Activated T-helper 1 cell treated with anti-CD3 and anti-CD28 coated beads, Interleukin-12 subunit alpha, Interleukin-12 subunit beta, Interleukin-2, Interleukin-4 antibody, amounts not matched to agents 30 ng/mL and 10 ng/mL and 1 ng/mL, durations not matched to agents 14 hours and 24 hours and 36 hours (primary cell): ENCODE results near the gene SELENOF. TPM values are rescaled to one million over a fixed set of nuclear protein-coding genes. Genes with fewer than 3 reads are reported as not detected.
A peak's percentile ranks its signal among the peaks of the same experiment; 100 is the strongest.
"Not testable (repeated sequence)": the region's sequence is repeated elsewhere in the genome, so short reads cannot be mapped to it uniquely, and the experiment has no call there.

ENCODE experiments used
- DNase-seq: peaks from one replicate; pipeline ENCODE4 v3.0.0; 2021; ENCODE audit warnings: low spot score
- H3K27ac Mint-ChIP-seq: one replicate; pipeline ENCODE4 v1.8.0; 2021; ENCODE audit warnings: mild to moderate bottlenecking, mixed read lengths
- H3K27me3 Mint-ChIP-seq: one replicate; pipeline ENCODE4 v1.8.0; 2022; ENCODE audit warnings: mild to moderate bottlenecking, moderate library complexity, mixed read lengths; ENCODE audit not compliant: insufficient read depth
- H3K36me3 Mint-ChIP-seq: one replicate; pipeline ENCODE4 v1.8.0; 2021; ENCODE audit warnings: low read depth, mixed read lengths
- H3K4me1 Mint-ChIP-seq: one replicate; pipeline ENCODE4 v1.8.0; 2021; ENCODE audit warnings: low read depth, mixed read lengths
- H3K4me3 Mint-ChIP-seq: one replicate; pipeline ENCODE4 v1.8.0; 2021; ENCODE audit warnings: mild to moderate bottlenecking, moderate library complexity, mixed read lengths
- H3K9me3 Mint-ChIP-seq: one replicate; pipeline ENCODE4 v1.8.0; 2021; ENCODE audit warnings: mixed read lengths
- intact Hi-C: fragments of 100-400 bp; cut with micrococcal nuclease; formaldehyde crosslinking; loops from one replicate; pipeline ENCODE4 v1.15.1; 2024
- total RNA-seq: library from RNA; stranded (reverse); gene quantifications from 2 replicates; pipeline ENCODE4 v1.2.3, GENCODE V29; 2022

The SELENOF gene
- total RNA-seq, 1 donor from 2014 or later: 174 TPM

GRCh38 chr1:86914601-86914997 lies 673 bp upstream of the SELENOF start, which contains the start of gene HS2ST1:
Gene HS2ST1 (plus strand): TSS chr1:86914635.
- H3K4me3 Mint-ChIP-seq: no peak within 1 kb of the TSS
- H3K9me3 Mint-ChIP-seq: no peaks in the 10 kb centered on the region
- DNase-seq: no peak
- no peak within 1 kb of the TSS for H3K27ac Mint-ChIP-seq
- H3K27me3 Mint-ChIP-seq: no peaks in the 10 kb centered on the region
- intact Hi-C loops: loop anchor here (1.0 to 5.0 kb wide), 10 partner anchors 42 to 1976 kb away; partner anchors contain the start of genes BCL10, GTF2B, LMO4 and ODF2L
- peaks cover 32% of the 10 kb centered on the region for H3K4me1 Mint-ChIP-seq
- H3K36me3 Mint-ChIP-seq: peaks cover 23% of the 10 kb centered on the region

- peak; percentile 20 for DNase-seq
- H3K9me3 Mint-ChIP-seq: no peaks in the 10 kb centered on the region
- no peaks in the 10 kb centered on the region for H3K27me3 Mint-ChIP-seq
- peaks cover 27% of the 10 kb centered on the region for H3K36me3 Mint-ChIP-seq
- H3K4me3 Mint-ChIP-seq: no peak overlapping the region
- peaks cover 43% of the 10 kb centered on the region for H3K4me1 Mint-ChIP-seq
- no peak overlapping the region for H3K27ac Mint-ChIP-seq
- intact Hi-C loops: loop anchor here (5.0 kb wide), 3 partner anchors 411 to 1636 kb away; partner anchors contain the start of gene BCL10
These were observed 479 bp downstream of the SELENOF start for GRCh38 chr1:86913399-86913895.

GRCh38 chr1:86912281-86912900 lies 1.5 kb downstream of the SELENOF start:
- Mint-ChIP-seq H3K27ac (no peak overlapping the region), H3K4me1 (peaks cover 44% of the 10 kb centered on the region), H3K36me3 (peaks cover 32% of the 10 kb centered on the region), H3K9me3 (no peaks in the 10 kb centered on the region), H3K4me3 (no peak overlapping the region), H3K27me3 (no peaks in the 10 kb centered on the region)
- intact Hi-C loops: loop anchor here (5.0 kb wide), 3 partner anchors 410 to 1635 kb away; partner anchors contain the start of gene BCL10
- DNase-seq: no peak

GRCh38 chr1:86906419-86906818 lies 7.5 kb downstream of the SELENOF start:
- no peaks in the 10 kb centered on the region for H3K9me3 Mint-ChIP-seq
- intact Hi-C loops: loop anchor here (2.0 kb wide), 1 partner anchor 30 kb away; no protein-coding TSS in a partner anchor
- H3K4me3 Mint-ChIP-seq: no peak overlapping the region

GRCh38 chr1:86905875-86906274 lies 8.1 kb downstream of the SELENOF start:
- no peak overlapping the region for H3K4me3 Mint-ChIP-seq
- no peak overlapping the region for H3K27ac Mint-ChIP-seq
- H3K27me3 Mint-ChIP-seq: no peaks in the 10 kb centered on the region
- H3K36me3 Mint-ChIP-seq: peaks cover 31% of the 10 kb centered on the region
- H3K9me3 Mint-ChIP-seq: no peaks in the 10 kb centered on the region
- no peak for DNase-seq
- intact Hi-C loops: loop anchor here (2.0 kb wide), 1 partner anchor 29 kb away; no protein-coding TSS in a partner anchor
- peaks cover 31% of the 10 kb centered on the region for H3K4me1 Mint-ChIP-seq

More at GRCh38 chr1:86906419-86906818, 7.5 kb downstream of the SELENOF start:
- H3K27me3 Mint-ChIP-seq: no peaks in the 10 kb centered on the region
- no peak for DNase-seq
- H3K4me1 Mint-ChIP-seq: peaks cover 36% of the 10 kb centered on the region
- peaks cover 36% of the 10 kb centered on the region for H3K36me3 Mint-ChIP-seq
- H3K27ac Mint-ChIP-seq: no peak overlapping the region

GRCh38 chr1:86899401-86899800 lies 14.5 kb downstream of the SELENOF start:
- intact Hi-C loops, H3K9me3 Mint-ChIP-seq, DNase-seq, H3K4me3 Mint-ChIP-seq, H3K4me1 Mint-ChIP-seq, H3K27me3 Mint-ChIP-seq, H3K27ac Mint-ChIP-seq: not testable (repeated sequence)
- peaks cover 20% of the 10 kb centered on the region for H3K36me3 Mint-ChIP-seq

- Mint-ChIP-seq H3K36me3 (peaks cover 12% of the 10 kb centered on the region), H3K9me3 (no peaks in the 10 kb centered on the region), H3K4me3 (no peak overlapping the region), H3K4me1 (peaks cover 5% of the 10 kb centered on the region), H3K27me3 (no peaks in the 10 kb centered on the region), H3K27ac (no peak overlapping the region)
- intact Hi-C loops: no loop called here
- DNase-seq: no peak
These were observed 25.6 kb downstream of the SELENOF start for GRCh38 chr1:86888327-86888726.

GRCh38 chr1:86887479-86888162 lies 26.3 kb downstream of the SELENOF start:
- peaks cover 13% of the 10 kb centered on the region for H3K36me3 Mint-ChIP-seq
- H3K27ac Mint-ChIP-seq: no peak overlapping the region
- no peak for DNase-seq
- H3K27me3 Mint-ChIP-seq: no peaks in the 10 kb centered on the region
- H3K9me3 Mint-ChIP-seq: no peaks in the 10 kb centered on the region
- intact Hi-C loops: no loop called here
- peaks cover 5% of the 10 kb centered on the region for H3K4me1 Mint-ChIP-seq
- no peak overlapping the region for H3K4me3 Mint-ChIP-seq

GRCh38 chr1:86875722-86876121 lies 38.2 kb downstream of the SELENOF start:
- Mint-ChIP-seq H3K27ac (no peak overlapping the region), H3K36me3 (peaks cover 12% of the 10 kb centered on the region)

GRCh38 chr1:86872086-86872485 lies 41.8 kb downstream of the SELENOF start:
- peaks cover 11% of the 10 kb centered on the region for H3K36me3 Mint-ChIP-seq
- DNase-seq: no peak
- H3K27me3 Mint-ChIP-seq: no peaks in the 10 kb centered on the region
- H3K4me3 Mint-ChIP-seq: no peak overlapping the region
- intact Hi-C loops: no loop called here
- peaks cover 9% of the 10 kb centered on the region for H3K4me1 Mint-ChIP-seq
- H3K27ac Mint-ChIP-seq: no peak overlapping the region
- no peaks in the 10 kb centered on the region for H3K9me3 Mint-ChIP-seq

More at GRCh38 chr1:86875722-86876121, 38.2 kb downstream of the SELENOF start:
- Mint-ChIP-seq H3K4me3 (no peak overlapping the region), H3K9me3 (no peaks in the 10 kb centered on the region), H3K27me3 (no peaks in the 10 kb centered on the region), H3K4me1 (no peaks in the 10 kb centered on the region)
- no peak for DNase-seq
- intact Hi-C loops: loop anchor here (2.0 kb wide), 1 partner anchor 31 kb away; no protein-coding TSS in a partner anchor

- H3K4me1 Mint-ChIP-seq: peaks cover 14% of the 10 kb centered on the region
- peaks cover 6% of the 10 kb centered on the region for H3K36me3 Mint-ChIP-seq
- H3K9me3 Mint-ChIP-seq: no peaks in the 10 kb centered on the region
- no peak overlapping the region for H3K4me3 Mint-ChIP-seq
- no peak overlapping the region for H3K27ac Mint-ChIP-seq
- no peaks in the 10 kb centered on the region for H3K27me3 Mint-ChIP-seq
- DNase-seq: no peak
- intact Hi-C loops: no loop called here
These were observed 42.9 kb downstream of the SELENOF start for GRCh38 chr1:86871001-86871400.

GRCh38 chr1:86868477-86868876 lies 45.4 kb downstream of the SELENOF start:
- Mint-ChIP-seq H3K9me3 (no peaks in the 10 kb centered on the region), H3K36me3 (peaks cover 2% of the 10 kb centered on the region), H3K4me3 (no peak overlapping the region), H3K4me1 (peaks cover 14% of the 10 kb centered on the region), H3K27ac (no peak overlapping the region), H3K27me3 (no peaks in the 10 kb centered on the region)
- DNase-seq: no peak
- intact Hi-C loops: no loop called here

- H3K4me3 Mint-ChIP-seq, intact Hi-C loops, DNase-seq, H3K36me3 Mint-ChIP-seq, H3K9me3 Mint-ChIP-seq, H3K27ac Mint-ChIP-seq, H3K27me3 Mint-ChIP-seq: not testable (repeated sequence)
- H3K4me1 Mint-ChIP-seq: peaks cover 14% of the 10 kb centered on the region
These were observed 46.6 kb downstream of the SELENOF start for GRCh38 chr1:86867278-86867677.
